Keratinocyte (primary cell): ENCODE results near the gene SYCE3. TPM values are rescaled to one million over a fixed set of nuclear protein-coding genes. Genes with fewer than 3 reads are reported as not detected.

Experiments
- DNase-seq: peaks from one replicate; pipeline ENCODE4 v3.0.0-alpha.2; 2011; ENCODE audit warnings: low read depth, missing footprints, low spot score
- FAIRE-seq: peaks from 2 replicates; lab custom pipeline; 2011; peaks lifted over from hg19 to GRCh38; lab: Jason Lieb, UNC
- H2AFZ ChIP-seq: 2 replicates; pipeline ENCODE4 v1.6.0; 2012; ENCODE audit warnings: low read length, control low read depth, inconsistent platforms; ENCODE audit not compliant: control insufficient read depth
- H3K27ac ChIP-seq: 2 replicates; pipeline ENCODE4 v1.5.1; 2011; ENCODE audit warnings: low read length; ENCODE audit not compliant: control insufficient read depth, insufficient read depth
- H3K27me3 ChIP-seq: 3 replicates; pipeline ENCODE4 v1.6.0; 2011; ENCODE audit warnings: low read length; ENCODE audit not compliant: control insufficient read depth, insufficient read depth; ENCODE audit errors: extremely low read depth
- H3K36me3 ChIP-seq, 2 experiments: 2 replicates in 1 of 2; 3 replicates in 1 of 2; pipeline ENCODE4 v1.5.1; 2011; ENCODE audit warnings: low read length in 2 of 2, mild to moderate bottlenecking in 1 of 2; ENCODE audit not compliant: control insufficient read depth in 2 of 2, insufficient read depth in 2 of 2; ENCODE audit errors: extremely low read depth in 1 of 2
- H3K4me1 ChIP-seq: 3 replicates; pipeline ENCODE4 v1.5.1; 2011; ENCODE audit warnings: low read length; ENCODE audit not compliant: control insufficient read depth, insufficient read depth; ENCODE audit errors: extremely low read depth
- H3K4me2 ChIP-seq: 3 replicates; pipeline ENCODE4 v1.6.0; 2011; ENCODE audit warnings: low read depth, low read length; ENCODE audit not compliant: control insufficient read depth, insufficient read depth; ENCODE audit errors: extremely low read depth
- H3K4me3 ChIP-seq, 3 experiments: fragments of 200-600 bp in 1 of 3; sonication (generic) in 1 of 3; 2 replicates in 2 of 3; 3 replicates in 1 of 3; pipeline ENCODE4 v1.5.1; 2011 to 2016; ENCODE audit warnings: low read length in 3 of 3, mild to moderate bottlenecking in 3 of 3, control low read depth in 2 of 3, inconsistent platforms in 1 of 3, low read depth in 1 of 3, mixed read lengths in 1 of 3, mixed run types in 1 of 3, moderate library complexity in 1 of 3; ENCODE audit not compliant: control insufficient read depth in 2 of 3, insufficient read depth in 2 of 3; ENCODE audit errors: extremely low read depth in 1 of 3
- H3K79me2 ChIP-seq: 2 replicates; pipeline ENCODE4 v1.6.0; 2012; ENCODE audit warnings: low read length; ENCODE audit not compliant: control insufficient read depth, insufficient read depth
- H3K9ac ChIP-seq: 3 replicates; pipeline ENCODE4 v1.6.0; 2011; ENCODE audit warnings: low read length; ENCODE audit not compliant: control insufficient read depth, insufficient read depth; ENCODE audit errors: extremely low read depth
- H3K9me1 ChIP-seq: 3 replicates; pipeline ENCODE4 v1.6.0; 2011; ENCODE audit warnings: low read length; ENCODE audit not compliant: control insufficient read depth, insufficient read depth; ENCODE audit errors: extremely low read depth
- H3K9me3 ChIP-seq: 2 replicates; pipeline ENCODE4 v1.5.1; 2012; ENCODE audit warnings: low read depth, low read length; ENCODE audit not compliant: control insufficient read depth
- H4K20me1 ChIP-seq: 3 replicates; pipeline ENCODE4 v1.6.0; 2011; ENCODE audit warnings: low read length; ENCODE audit not compliant: control insufficient read depth, insufficient read depth; ENCODE audit errors: extremely low read depth
- EZH2 ChIP-seq: IDR thresholded peaks from one replicate; pipeline ENCODE4 v1.6.1; 2012; ENCODE audit warnings: inconsistent platforms, mild to moderate bottlenecking, low read length, moderate library complexity
- dilution Hi-C: fragments of 300-500 bp; cut with MboI; formaldehyde crosslinking; loops from one replicate; pipeline ENCODE4 v1.7.0; 2020; ENCODE audit warnings: low sequenced_read_pairs; ENCODE audit not compliant: extremely low pct_ligation_motif_present
- polyA plus RNA-seq, 5 experiments: library from polyadenylated mRNA; depleted of rRNA in 3 of 5; stranded (reverse) in 3 of 5; stranded (forward) in 1 of 5; unstranded in 1 of 5; fragments of >200 nt; gene quantifications; 1 replicate in 1 of 5; 2 replicates in 3 of 5; 3 replicates in 1 of 5; pipeline versions ENCODE4 v1.2.1 to v1.2.3, GENCODE V29; 2011 to 2012; ENCODE audit warnings: missing spikeins in 2 of 5, low read depth in 1 of 5, low replicate concordance in 1 of 5
- TF ChIP-seq, protein P1 (sequence below), 3 experiments: IDR thresholded peaks in 1 of 3; conservative IDR thresholded peaks in 1 of 3; optimal IDR thresholded peaks in 1 of 3; 2 replicates in 2 of 3; 3 replicates in 1 of 3; pipeline versions ENCODE3 to v1.5.1; 2011; ENCODE audit warnings: low read length in 3 of 3, mild to moderate bottlenecking in 3 of 3, moderate library complexity in 2 of 3, control low read depth in 1 of 3, inconsistent platforms in 1 of 3; ENCODE audit not compliant: insufficient read depth in 2 of 3; ENCODE audit errors: extremely low read depth in 1 of 3

Gene SYCE3
- polyA plus RNA-seq, 1 donor (not counting 4 experiments of a cell fraction or from before 2014, with no cell fraction given): 0.17 TPM

DNA sequence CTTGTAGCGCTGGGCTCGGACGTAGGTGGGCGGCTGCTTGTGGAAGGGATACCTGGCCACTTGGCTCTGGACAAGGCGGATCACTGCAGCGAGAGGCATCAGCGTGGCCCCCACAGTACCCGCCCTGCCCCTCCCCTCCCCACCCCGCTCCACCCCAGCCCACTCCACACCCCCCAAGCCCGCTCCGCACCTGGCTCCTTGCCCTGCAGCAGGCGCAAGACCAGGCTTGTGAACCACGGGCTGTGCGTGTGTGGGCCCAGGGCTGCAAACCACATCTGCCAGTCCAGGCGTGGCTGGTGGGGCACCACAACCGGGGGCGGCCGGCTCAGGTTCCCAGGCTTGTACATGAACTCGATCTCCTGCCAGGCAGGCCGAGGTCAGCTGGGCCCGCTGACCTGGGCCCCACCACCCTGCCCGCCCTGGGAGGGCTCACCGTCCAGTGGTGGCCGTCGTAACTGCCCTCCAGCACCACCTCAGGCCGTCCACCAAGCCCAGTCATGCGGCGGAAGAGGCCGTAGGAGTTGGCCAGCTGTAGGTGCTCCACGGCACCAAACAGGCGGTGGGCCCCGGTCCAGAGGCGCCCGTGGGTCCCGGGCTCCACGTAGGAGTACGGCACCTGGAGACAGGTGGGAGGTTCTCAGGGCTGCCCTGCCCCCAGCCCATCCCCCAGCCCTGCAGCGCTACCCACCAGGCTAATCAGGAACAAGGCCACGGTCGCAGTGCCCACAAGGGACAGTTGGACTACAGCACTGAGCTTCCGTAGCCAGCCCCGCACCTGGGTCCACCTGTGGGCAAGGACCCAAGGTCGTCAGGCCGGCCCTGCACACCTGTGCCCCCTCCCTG, 58.1 kb downstream of the SYCE3 start:
- TF ChIP-seq EZH2: no peak
- TF ChIP-seq, protein P1, sequence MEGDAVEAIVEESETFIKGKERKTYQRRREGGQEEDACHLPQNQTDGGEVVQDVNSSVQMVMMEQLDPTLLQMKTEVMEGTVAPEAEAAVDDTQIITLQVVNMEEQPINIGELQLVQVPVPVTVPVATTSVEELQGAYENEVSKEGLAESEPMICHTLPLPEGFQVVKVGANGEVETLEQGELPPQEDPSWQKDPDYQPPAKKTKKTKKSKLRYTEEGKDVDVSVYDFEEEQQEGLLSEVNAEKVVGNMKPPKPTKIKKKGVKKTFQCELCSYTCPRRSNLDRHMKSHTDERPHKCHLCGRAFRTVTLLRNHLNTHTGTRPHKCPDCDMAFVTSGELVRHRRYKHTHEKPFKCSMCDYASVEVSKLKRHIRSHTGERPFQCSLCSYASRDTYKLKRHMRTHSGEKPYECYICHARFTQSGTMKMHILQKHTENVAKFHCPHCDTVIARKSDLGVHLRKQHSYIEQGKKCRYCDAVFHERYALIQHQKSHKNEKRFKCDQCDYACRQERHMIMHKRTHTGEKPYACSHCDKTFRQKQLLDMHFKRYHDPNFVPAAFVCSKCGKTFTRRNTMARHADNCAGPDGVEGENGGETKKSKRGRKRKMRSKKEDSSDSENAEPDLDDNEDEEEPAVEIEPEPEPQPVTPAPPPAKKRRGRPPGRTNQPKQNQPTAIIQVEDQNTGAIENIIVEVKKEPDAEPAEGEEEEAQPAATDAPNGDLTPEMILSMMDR (optimal IDR thresholded peaks at IDR 0.05 in 1 of 3, IDR thresholded peaks at IDR 0.05 in 1 of 3, conservative IDR thresholded peaks at IDR 0.05 in 1 of 3; ENCODE audit: extremely low read depth in 1 of 3, insufficient read depth in 2 of 3, low read length in 3 of 3): no peak
- H3K9me1 ChIP-seq: no peaks in the 10 kb centered on the region
- H3K27me3 ChIP-seq: no peaks in the 10 kb centered on the region
- peak overlapping the region in 1 of 3 experiments; percentile 13 for H3K4me3 ChIP-seq
- H3K4me2 ChIP-seq: no peak overlapping the region
- H2AFZ ChIP-seq: no peak overlapping the region
- peaks cover 25% of the 10 kb centered on the region for H3K79me2 ChIP-seq
- DNase-seq (no peak), FAIRE-seq (no peak)
- dilution Hi-C loops: no loop called here
- no peaks in the 10 kb centered on the region for H4K20me1 ChIP-seq
- H3K36me3 ChIP-seq: peaks cover 6 to 17% of the 10 kb centered on the region in 2 experiments
- H3K27ac ChIP-seq: no peak overlapping the region
- peaks cover 17% of the 10 kb centered on the region for H3K4me1 ChIP-seq
- H3K9me3 ChIP-seq: no peaks in the 10 kb centered on the region
- no peak overlapping the region for H3K9ac ChIP-seq

DNA sequence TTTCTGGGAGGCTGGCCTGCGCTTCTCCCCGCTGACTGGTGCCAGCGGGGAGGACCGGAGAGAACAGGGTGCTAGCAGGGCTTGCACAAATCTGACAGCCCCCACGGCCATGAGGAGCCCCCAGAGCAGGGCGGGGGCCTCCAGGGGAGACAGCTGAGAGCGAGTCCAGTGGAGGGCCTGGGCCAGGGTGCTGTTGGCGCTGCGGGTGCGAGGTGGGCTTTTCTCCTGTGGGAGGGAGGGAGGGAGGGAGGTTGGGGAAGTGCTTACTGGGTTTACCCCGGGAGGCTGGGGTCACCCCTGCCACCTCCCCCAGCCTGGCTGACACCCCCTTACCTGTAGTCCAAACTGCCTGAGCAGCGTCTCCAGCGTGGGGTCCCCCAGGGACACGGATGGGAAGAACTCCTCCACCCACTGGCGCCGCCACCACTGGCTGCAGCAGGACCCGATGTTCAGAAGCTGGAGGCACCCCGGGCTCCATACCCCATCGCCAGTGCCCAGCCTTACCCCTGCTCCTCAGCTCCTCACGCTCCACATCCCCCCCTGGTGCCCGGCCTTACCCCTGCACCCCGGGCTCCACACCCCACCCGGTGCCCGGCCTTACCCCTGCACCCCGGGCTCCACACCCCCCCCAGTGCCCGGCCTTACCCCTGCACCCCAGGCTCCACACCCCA, 59.1 kb downstream of the SYCE3 start:
- no peak for FAIRE-seq
- dilution Hi-C loops: no loop called here

More for the DNA sequence above, 59.1 kb downstream of the SYCE3 start:
- peaks cover 10% of the 10 kb centered on the region for H3K4me1 ChIP-seq
- no peak overlapping the region for H3K4me3 ChIP-seq
- no peak overlapping the region for H3K4me2 ChIP-seq
- H2AFZ ChIP-seq: no peak overlapping the region
- DNase-seq: no peak
- TF ChIP-seq, protein P1 (optimal IDR thresholded peaks at IDR 0.05 in 1 of 3, IDR thresholded peaks at IDR 0.05 in 1 of 3, conservative IDR thresholded peaks at IDR 0.05 in 1 of 3; ENCODE audit: extremely low read depth in 1 of 3, insufficient read depth in 2 of 3, low read length in 3 of 3): peak in 2 of 3 experiments; percentile 9 to 13
- no peak for TF ChIP-seq EZH2
- H4K20me1 ChIP-seq: no peaks in the 10 kb centered on the region
- no peak overlapping the region for H3K9ac ChIP-seq
- peaks cover 15% of the 10 kb centered on the region for H3K79me2 ChIP-seq
- peaks cover 6 to 17% of the 10 kb centered on the region in 2 experiments for H3K36me3 ChIP-seq
- no peaks in the 10 kb centered on the region for H3K9me1 ChIP-seq
- no peak overlapping the region for H3K27ac ChIP-seq
- H3K27me3 ChIP-seq: no peaks in the 10 kb centered on the region
- H3K9me3 ChIP-seq: no peaks in the 10 kb centered on the region
